Colonic mucosa (tissue), 4 donors: ENCODE results near the gene MTM1. TPM values are rescaled to one million over a fixed set of nuclear protein-coding genes. Genes with fewer than 3 reads are reported as not detected.

Source experiments
- DNase-seq: peaks from one replicate; pipeline ENCODE4 v3.0.0-alpha.2; 2020
- H3K27ac ChIP-seq: fragments of 200-600 bp; one replicate; pipeline ENCODE4 v1.8.0; 2021
- H3K27me3 ChIP-seq: fragments of 200-600 bp; one replicate; pipeline ENCODE4 v1.8.0; 2021
- H3K36me3 ChIP-seq: fragments of 200-600 bp; one replicate; pipeline ENCODE4 v1.8.0; 2021
- H3K4me1 ChIP-seq: fragments of 200-600 bp; one replicate; pipeline ENCODE4 v1.8.0; 2021; ENCODE audit warnings: mild to moderate bottlenecking
- H3K4me3 ChIP-seq: fragments of 200-600 bp; one replicate; pipeline ENCODE4 v1.8.0; 2021
- H3K9ac ChIP-seq, 2 donors: one replicate each; pipeline ENCODE4 v1.7.0; 2013; ENCODE audit warnings: control low read depth in 2 of 2, low read depth in 2 of 2, low read length in 2 of 2
- H3K9me3 ChIP-seq: fragments of 200-600 bp; one replicate; pipeline ENCODE4 v1.8.0; 2021
- intact Hi-C: fragments of 100-400 bp; cut with DNase I; formaldehyde crosslinking; loops from one replicate; pipeline ENCODE4 v1.14.1; 2022
- total RNA-seq, 2 donors: library from RNA; stranded (reverse); fragmentation: NEBNext Ultra II Directional in 1 of 2; extraction: Animal tissue kit (Norgen Biotek cat#: 25700) in 1 of 2; gene quantifications; one replicate each; pipeline ENCODE4 v1.2.1, GENCODE V29; 2021
- TF ChIP-seq, protein P1 (sequence below): fragments of 200-600 bp; IDR thresholded peaks from one replicate; pipeline ENCODE4 v1.8.0; 2022; ENCODE audit warnings: antibody characterized with exemption, mild to moderate bottlenecking
- donor health status: healthy.
- donor health status: DM: no; HTN: no; CAD: no.
- donor health status: DM: no; HTN: no; CAD: no.

MTM1 gene
- total RNA-seq, 2 donors from 2014 or later, result 36.8 to 61.3 TPM

DNA sequence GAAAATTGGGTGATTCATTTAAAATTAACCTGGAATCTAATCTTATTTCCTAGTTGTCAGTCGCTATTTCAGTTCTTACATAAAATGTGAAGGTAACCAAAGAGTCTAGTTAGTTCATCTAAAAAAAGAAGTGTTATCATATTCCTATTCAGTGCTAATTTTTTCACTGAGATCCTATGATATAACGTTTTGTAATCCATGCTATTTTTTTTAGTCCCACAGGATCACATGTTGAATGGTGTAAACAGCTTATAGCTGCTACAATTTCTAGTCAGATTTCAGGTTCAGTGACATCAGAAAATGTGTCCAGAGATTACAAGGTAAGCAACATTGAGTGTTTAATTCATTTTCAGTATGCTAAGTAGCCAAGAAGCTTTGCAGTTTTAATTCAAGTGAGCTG, 130.6 kb downstream of the MTM1 start:
- Histone ChIP-seq H3K4me3 (no peak overlapping the region), H3K4me1 (no peaks in the 10 kb centered on the region), H3K36me3 (no peaks in the 10 kb centered on the region), H3K27me3 (no peaks in the 10 kb centered on the region), H3K9ac (no peak overlapping the region), H3K27ac (no peak overlapping the region), H3K9me3 (no peaks in the 10 kb centered on the region)
- no peak for DNase-seq
- TF ChIP-seq, protein P1, sequence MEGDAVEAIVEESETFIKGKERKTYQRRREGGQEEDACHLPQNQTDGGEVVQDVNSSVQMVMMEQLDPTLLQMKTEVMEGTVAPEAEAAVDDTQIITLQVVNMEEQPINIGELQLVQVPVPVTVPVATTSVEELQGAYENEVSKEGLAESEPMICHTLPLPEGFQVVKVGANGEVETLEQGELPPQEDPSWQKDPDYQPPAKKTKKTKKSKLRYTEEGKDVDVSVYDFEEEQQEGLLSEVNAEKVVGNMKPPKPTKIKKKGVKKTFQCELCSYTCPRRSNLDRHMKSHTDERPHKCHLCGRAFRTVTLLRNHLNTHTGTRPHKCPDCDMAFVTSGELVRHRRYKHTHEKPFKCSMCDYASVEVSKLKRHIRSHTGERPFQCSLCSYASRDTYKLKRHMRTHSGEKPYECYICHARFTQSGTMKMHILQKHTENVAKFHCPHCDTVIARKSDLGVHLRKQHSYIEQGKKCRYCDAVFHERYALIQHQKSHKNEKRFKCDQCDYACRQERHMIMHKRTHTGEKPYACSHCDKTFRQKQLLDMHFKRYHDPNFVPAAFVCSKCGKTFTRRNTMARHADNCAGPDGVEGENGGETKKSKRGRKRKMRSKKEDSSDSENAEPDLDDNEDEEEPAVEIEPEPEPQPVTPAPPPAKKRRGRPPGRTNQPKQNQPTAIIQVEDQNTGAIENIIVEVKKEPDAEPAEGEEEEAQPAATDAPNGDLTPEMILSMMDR, result no peak
- intact Hi-C loops, result no loop called here

DNA sequence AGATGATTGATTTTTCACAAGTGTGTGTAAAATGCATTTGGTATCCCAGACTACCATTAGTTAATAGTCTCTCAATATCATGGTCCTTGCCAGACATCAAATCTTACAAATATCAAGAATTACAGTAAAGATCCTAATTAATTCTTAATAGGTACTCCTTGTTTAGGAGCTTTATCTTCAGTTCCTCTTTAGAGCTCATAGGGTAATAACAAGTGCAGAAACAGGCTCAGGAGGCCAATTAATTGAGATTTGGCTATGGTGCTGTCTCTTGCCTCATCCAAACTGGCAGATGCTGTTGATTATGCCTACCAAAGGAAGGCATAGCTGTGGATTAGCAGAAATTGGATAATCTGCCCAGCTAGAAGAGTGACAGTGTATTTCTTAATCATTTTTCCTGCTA, 131.7 kb downstream of the MTM1 start:
- no peak for DNase-seq
- no peaks in the 10 kb centered on the region for H3K36me3 ChIP-seq
- H3K9me3 ChIP-seq, result no peaks in the 10 kb centered on the region
- intact Hi-C loops, result no loop called here
- no peak overlapping the region for H3K9ac ChIP-seq
- H3K27ac ChIP-seq, result no peak overlapping the region
- no peaks in the 10 kb centered on the region for H3K27me3 ChIP-seq
- H3K4me3 ChIP-seq, result no peak overlapping the region
- H3K4me1 ChIP-seq, result no peaks in the 10 kb centered on the region
- TF ChIP-seq, protein P1, result no peak

DNA sequence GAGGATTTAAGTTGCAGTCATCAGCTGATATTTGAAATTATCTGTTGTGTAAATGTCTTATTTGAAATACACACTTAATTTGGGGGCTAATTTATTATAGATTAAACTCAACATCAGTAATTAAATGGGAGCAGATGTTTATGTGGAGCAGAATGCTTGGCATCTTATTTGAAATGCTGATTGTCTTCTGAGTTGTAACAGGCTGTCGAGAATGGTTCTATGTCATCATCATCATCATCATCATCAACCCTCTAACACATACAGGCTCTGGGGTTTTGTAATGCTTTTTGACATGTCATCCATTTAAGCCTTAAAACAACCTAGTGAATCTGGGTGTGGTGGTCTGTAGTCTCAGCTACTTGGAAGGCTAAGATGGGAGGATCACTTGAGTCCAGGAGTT, 133.0 kb downstream of the MTM1 start:
- Histone ChIP-seq H3K36me3 (no peaks in the 10 kb centered on the region), H3K9ac (no peak overlapping the region), H3K27ac (no peak overlapping the region), H3K4me3 (no peak overlapping the region), H3K27me3 (no peaks in the 10 kb centered on the region), H3K9me3 (no peaks in the 10 kb centered on the region), H3K4me1 (no peaks in the 10 kb centered on the region)
- intact Hi-C loops, result no loop called here
- TF ChIP-seq, protein P1, result no peak
- no peak for DNase-seq

DNA sequence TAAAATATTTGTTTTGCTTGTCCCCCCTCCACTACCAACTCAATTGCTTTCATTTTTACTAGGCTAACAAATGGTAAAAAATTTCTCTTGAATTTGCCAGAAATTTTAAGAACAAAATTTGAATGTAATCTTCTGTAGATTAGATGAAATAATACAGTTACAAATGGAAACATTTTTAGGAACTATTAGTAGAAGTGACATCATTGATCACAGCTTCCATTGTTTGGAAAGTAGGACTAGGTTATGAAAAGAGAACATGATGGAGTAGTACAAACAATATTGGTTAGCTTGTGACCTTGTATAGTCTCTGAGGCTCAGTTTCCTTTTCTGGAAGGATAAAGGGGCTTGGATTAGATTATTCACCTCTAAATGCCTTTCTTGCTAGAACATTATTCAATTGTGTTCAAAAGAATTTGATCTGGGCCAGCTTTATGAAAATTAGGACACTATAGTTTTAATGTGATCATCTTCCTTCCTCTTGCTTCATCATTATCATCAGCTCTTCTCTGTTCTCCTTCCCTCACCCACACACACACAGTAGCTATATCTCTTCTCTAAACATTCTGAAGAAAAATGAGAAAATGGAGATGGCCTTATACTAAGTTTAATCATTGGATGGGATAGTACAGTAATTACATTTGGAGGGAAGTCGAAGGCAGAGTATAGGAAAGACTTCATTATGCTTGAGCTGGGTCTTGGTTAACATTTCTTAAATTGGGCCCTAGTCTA, 134.7 kb downstream of the MTM1 start:
- Histone ChIP-seq H3K27me3 (no peaks in the 10 kb centered on the region), H3K27ac (no peak overlapping the region), H3K36me3 (no peaks in the 10 kb centered on the region), H3K9me3 (no peaks in the 10 kb centered on the region), H3K4me3 (no peak overlapping the region), H3K9ac (no peak overlapping the region), H3K4me1 (no peaks in the 10 kb centered on the region)
- intact Hi-C loops, result no loop called here
- TF ChIP-seq, protein P1, result no peak
- DNase-seq, result no peak

DNA sequence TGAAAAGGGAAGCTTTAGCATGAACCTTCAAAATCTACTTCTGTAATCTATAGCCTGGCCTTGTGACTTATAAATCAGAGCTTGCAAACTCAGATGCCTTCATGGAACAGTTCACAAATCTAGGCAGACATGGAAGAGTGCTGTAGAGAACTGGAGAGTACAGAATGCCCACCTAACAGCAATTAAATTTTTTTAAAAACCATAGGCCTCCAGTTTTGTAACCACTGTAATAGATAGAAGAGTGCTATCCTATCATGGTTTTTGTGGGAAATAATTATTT, 135.2 kb downstream of the MTM1 start:
- intact Hi-C loops, result no loop called here
- Histone ChIP-seq H3K4me1 (no peaks in the 10 kb centered on the region), H3K4me3 (no peak overlapping the region), H3K36me3 (no peaks in the 10 kb centered on the region), H3K27ac (no peak overlapping the region), H3K9me3 (no peaks in the 10 kb centered on the region), H3K9ac (no peak overlapping the region), H3K27me3 (no peaks in the 10 kb centered on the region)
- TF ChIP-seq, protein P1, result no peak
- DNase-seq, result no peak
